BLaER1 treated with 17β-estradiol and CSF1 and Interleukin-3, amounts not matched to agents 10 nM and 100 nM (cell line): ENCODE measurements around the gene PTPRN2.

ENCODE experiments used
- H3K27ac ChIP-seq, 11 experiments: shearing (Covaris generic); formaldehyde crosslinking; 2 replicates each; pipeline ENCODE4 v1.8.1; 2022
- H3K27me3 ChIP-seq, 11 experiments: shearing (Covaris generic); formaldehyde crosslinking; 2 replicates each; pipeline ENCODE4 v1.8.1; 2022
- H3K36me3 ChIP-seq, 11 experiments: shearing (Covaris generic); formaldehyde crosslinking; 2 replicates each; pipeline ENCODE4 v1.8.1; 2022
- H3K4me1 ChIP-seq, 10 experiments: shearing (Covaris generic); formaldehyde crosslinking; 2 replicates each; pipeline ENCODE4 v1.8.1; 2022
- H3K4me2 ChIP-seq, 11 experiments: shearing (Covaris generic); formaldehyde crosslinking; 2 replicates each; pipeline ENCODE4 v1.8.1; 2022
- H3K4me3 ChIP-seq, 10 experiments: shearing (Covaris generic); formaldehyde crosslinking; 2 replicates each; pipeline ENCODE4 v1.8.1; 2022
- H3K9ac ChIP-seq, 11 experiments: shearing (Covaris generic); formaldehyde crosslinking; 2 replicates each; pipeline ENCODE4 v1.8.1; 2022
- H3K9me3 ChIP-seq, 11 experiments: shearing (Covaris generic); formaldehyde crosslinking; replicated peaks in 1 of 11; 2 replicates each; pipeline ENCODE4 v1.8.1; 2022
- H4K20me1 ChIP-seq, 11 experiments: shearing (Covaris generic); formaldehyde crosslinking; 2 replicates each; pipeline ENCODE4 v1.8.1; 2022
- Cebpa-rat ChIP-seq, 11 experiments: shearing (Covaris generic); IDR thresholded peaks; 2 replicates each; pipeline ENCODE4 v1.8.1; 2022

Gene PTPRN2

GRCh38 chr7:158192184-158192835 lies 395.3 kb downstream of the PTPRN2 start:
- Histone ChIP-seq H3K27ac (no peak overlapping the region), H3K4me2 (no peak overlapping the region), H3K9ac (no peak overlapping the region), H3K9me3 (peaks cover 33 to 88% (median 68%) of the 10 kb centered on the region in 11 experiments), H4K20me1 (no peaks in the 10 kb centered on the region), H3K27me3 (no peaks in the 10 kb centered on the region), H3K36me3 (0 out of 22 replicates have a peak, but pooled peaks cover 0 to 4% (median 0%) of the 10 kb centered on the region in 11 experiments), H3K4me1 (no peaks in the 10 kb centered on the region), H3K4me3 (no peak overlapping the region)
- TF ChIP-seq Cebpa-rat (IDR thresholded peaks at IDR 0.05): no peak

- Histone ChIP-seq H3K9me3 (peaks cover 28 to 82% (median 62%) of the 10 kb centered on the region in 11 experiments), H3K27me3 (no peaks in the 10 kb centered on the region), H3K4me1 (no peaks in the 10 kb centered on the region), H3K36me3 (0 out of 22 replicates have a peak, but pooled peaks cover 0 to 4% (median 0%) of the 10 kb centered on the region in 11 experiments), H3K9ac (no peak overlapping the region), H3K27ac (no peak overlapping the region), H4K20me1 (no peaks in the 10 kb centered on the region), H3K4me2 (no peak overlapping the region), H3K4me3 (no peak overlapping the region)
- no peak for TF ChIP-seq Cebpa-rat (IDR thresholded peaks at IDR 0.05)
Measured at GRCh38 chr7:158191671-158192070, 396.0 kb downstream of the PTPRN2 start.

- Histone ChIP-seq H4K20me1 (no peaks in the 10 kb centered on the region), H3K4me2 (no peak overlapping the region), H3K4me1 (no peaks in the 10 kb centered on the region), H3K27me3 (no peaks in the 10 kb centered on the region), H3K36me3 (0 out of 22 replicates have a peak, but pooled peaks cover 0 to 4% (median 0%) of the 10 kb centered on the region in 11 experiments), H3K9me3 (peaks cover 20 to 73% (median 53%) of the 10 kb centered on the region in 11 experiments), H3K9ac (no peak overlapping the region), H3K27ac (no peak overlapping the region), H3K4me3 (no peak overlapping the region)
- no peak for TF ChIP-seq Cebpa-rat (IDR thresholded peaks at IDR 0.05)
Measured at GRCh38 chr7:158190756-158191155, 396.9 kb downstream of the PTPRN2 start.

- Histone ChIP-seq H3K9me3 (peaks cover 9 to 52% (median 34%) of the 10 kb centered on the region in 11 experiments; a peak in 20 of 22 replicates), H3K36me3 (0 out of 22 replicates have a peak, but pooled peaks cover 0 to 4% (median 0%) of the 10 kb centered on the region in 11 experiments), H3K4me2 (no peak overlapping the region), H3K27ac (no peak overlapping the region), H4K20me1 (no peaks in the 10 kb centered on the region), H3K4me3 (no peak overlapping the region), H3K27me3 (no peaks in the 10 kb centered on the region), H3K9ac (no peak overlapping the region), H3K4me1 (no peaks in the 10 kb centered on the region)
- no peak for TF ChIP-seq Cebpa-rat (IDR thresholded peaks at IDR 0.05)
Measured at GRCh38 chr7:158188676-158189075, 398.9 kb downstream of the PTPRN2 start.

- no peak overlapping the region for H3K9ac ChIP-seq
- H3K27me3 ChIP-seq: no peaks in the 10 kb centered on the region
- no peak for TF ChIP-seq Cebpa-rat (IDR thresholded peaks at IDR 0.05)
- peaks cover 9 to 52% (median 38%) of the 10 kb centered on the region in 11 experiments; a peak in 20 of 22 replicates for H3K9me3 ChIP-seq
- 0 out of 22 replicates have a peak, but pooled peaks cover 0 to 4% (median 0%) of the 10 kb centered on the region in 11 experiments for H3K36me3 ChIP-seq
- no peaks in the 10 kb centered on the region for H3K4me1 ChIP-seq
- H4K20me1 ChIP-seq: no peaks in the 10 kb centered on the region
- H3K4me2 ChIP-seq: no peak overlapping the region
- no peak overlapping the region for H3K4me3 ChIP-seq
- H3K27ac ChIP-seq: no peak overlapping the region
Measured at GRCh38 chr7:158187694-158187994, 400.0 kb downstream of the PTPRN2 start.

- H4K20me1 ChIP-seq: no peaks in the 10 kb centered on the region
- no peaks in the 10 kb centered on the region for H3K4me1 ChIP-seq
- no peak overlapping the region for H3K4me2 ChIP-seq
- H3K9ac ChIP-seq: no peak overlapping the region
- peaks cover 9 to 52% (median 35%) of the 10 kb centered on the region in 11 experiments; a peak in 20 of 22 replicates for H3K9me3 ChIP-seq
- H3K27ac ChIP-seq: no peak overlapping the region
- no peak for TF ChIP-seq Cebpa-rat (IDR thresholded peaks at IDR 0.05)
- no peaks in the 10 kb centered on the region for H3K27me3 ChIP-seq
- H3K36me3 ChIP-seq: 0 out of 22 replicates have a peak, but pooled peaks cover 0 to 4% (median 0%) of the 10 kb centered on the region in 11 experiments
- no peak overlapping the region for H3K4me3 ChIP-seq
Measured at GRCh38 chr7:158186864-158187693, 400.5 kb downstream of the PTPRN2 start.

GRCh38 chr7:158186406-158186805 lies 401.2 kb downstream of the PTPRN2 start:
- H3K4me1 ChIP-seq: no peaks in the 10 kb centered on the region
- no peak overlapping the region for H3K4me3 ChIP-seq
- H3K27me3 ChIP-seq: no peaks in the 10 kb centered on the region
- H3K4me2 ChIP-seq: no peak overlapping the region
- H4K20me1 ChIP-seq: no peaks in the 10 kb centered on the region
- no peak for TF ChIP-seq Cebpa-rat (IDR thresholded peaks at IDR 0.05)
- peaks cover 9 to 49% (median 35%) of the 10 kb centered on the region in 11 experiments; a peak in 20 of 22 replicates for H3K9me3 ChIP-seq
- 0 out of 22 replicates have a peak, but pooled peaks cover 0 to 4% (median 0%) of the 10 kb centered on the region in 11 experiments for H3K36me3 ChIP-seq
- H3K27ac ChIP-seq: no peak overlapping the region
- H3K9ac ChIP-seq: no peak overlapping the region

GRCh38 chr7:158185653-158186052 lies 402.0 kb downstream of the PTPRN2 start:
- Histone ChIP-seq H3K27ac (no peak overlapping the region), H4K20me1 (no peaks in the 10 kb centered on the region), H3K4me2 (no peak overlapping the region), H3K4me1 (no peaks in the 10 kb centered on the region), H3K9me3 (peaks cover 9 to 42% (median 31%) of the 10 kb centered on the region in 11 experiments; a peak in 20 of 22 replicates), H3K27me3 (no peaks in the 10 kb centered on the region), H3K4me3 (no peak overlapping the region), H3K9ac (no peak overlapping the region), H3K36me3 (0 out of 22 replicates have a peak, but pooled peaks cover 0 to 4% (median 0%) of the 10 kb centered on the region in 11 experiments)
- TF ChIP-seq Cebpa-rat (IDR thresholded peaks at IDR 0.05): no peak

GRCh38 chr7:158183431-158183830 lies 404.2 kb downstream of the PTPRN2 start:
- H3K4me3 ChIP-seq: no peak overlapping the region
- H3K36me3 ChIP-seq: no peaks in the 10 kb centered on the region
- no peak for TF ChIP-seq Cebpa-rat (IDR thresholded peaks at IDR 0.05)
- H3K9ac ChIP-seq: no peak overlapping the region
- no peaks in the 10 kb centered on the region for H3K27me3 ChIP-seq
- H3K27ac ChIP-seq: no peak overlapping the region
- peaks cover under 1 to 22% (median 12%) of the 10 kb centered on the region in 11 experiments; a peak in 19 of 22 replicates for H3K9me3 ChIP-seq
- H4K20me1 ChIP-seq: no peaks in the 10 kb centered on the region
- no peaks in the 10 kb centered on the region for H3K4me1 ChIP-seq
- H3K4me2 ChIP-seq: no peak overlapping the region
